Endometrial microvascular endothelial cells (primary cell): ENCODE results near the gene HMX1. TPM values are rescaled to one million over a fixed set of nuclear protein-coding genes. Genes with fewer than 3 reads are reported as not detected.

Experiments used
- in situ Hi-C: cut with HindIII; loops from 2 replicates; pipeline ENCODE4 v1.10.0; 2017; ENCODE audit warnings: low sequenced_read_pairs, low pct_unique_long_range_greater_than_20kb; ENCODE audit errors: inconsistent ontology term
- total RNA-seq: library from RNA; depleted of rRNA; stranded (reverse); fragments of >200 nt; gene quantifications from one replicate; pipeline ENCODE4 v1.2.3, GENCODE V29; 2015; ENCODE audit errors: inconsistent ontology term

The HMX1 gene
- total RNA-seq, 1 donor from 2014 or later, result not detected

DNA sequence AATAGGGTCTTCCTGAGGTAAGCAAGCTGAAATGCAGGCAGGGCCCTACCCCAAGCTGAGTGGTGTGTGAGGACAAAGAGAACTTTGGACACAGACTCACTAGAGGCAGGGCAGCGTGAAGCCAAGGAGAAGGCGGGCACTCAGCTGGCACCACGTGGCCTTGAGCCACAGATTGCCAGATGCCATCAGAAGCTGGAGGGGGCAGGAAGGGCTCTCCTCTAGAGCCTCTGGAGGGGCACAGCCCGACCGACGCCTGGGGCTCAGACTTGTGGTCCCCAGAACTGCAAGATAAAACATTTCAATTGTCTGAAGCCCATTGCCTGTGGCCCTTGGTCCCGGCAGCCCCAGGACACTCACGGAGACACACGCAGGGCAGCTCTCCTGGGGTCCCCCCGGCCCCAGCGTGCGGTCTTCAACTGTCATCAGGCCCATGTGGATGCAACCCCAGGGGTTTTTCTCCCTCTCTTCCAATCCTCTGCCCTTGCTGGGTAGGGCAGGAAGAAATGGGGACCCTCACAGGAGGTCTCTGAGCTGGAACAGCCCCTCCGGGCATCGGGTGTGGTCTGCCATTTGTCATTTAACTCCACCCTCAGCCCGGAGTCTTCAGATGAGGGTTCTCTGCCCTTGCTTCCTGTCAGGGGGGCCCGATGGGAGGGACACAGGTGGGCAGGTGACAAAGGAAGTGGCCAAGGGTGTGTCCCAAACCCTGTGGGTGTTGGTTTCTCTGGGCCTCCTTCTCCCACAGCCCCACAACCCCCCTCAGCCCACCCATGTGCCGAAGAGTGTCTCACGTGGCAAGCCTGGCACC is 22.2 kb downstream of the HMX1 start:
- in situ Hi-C loops, result no loop called here

DNA sequence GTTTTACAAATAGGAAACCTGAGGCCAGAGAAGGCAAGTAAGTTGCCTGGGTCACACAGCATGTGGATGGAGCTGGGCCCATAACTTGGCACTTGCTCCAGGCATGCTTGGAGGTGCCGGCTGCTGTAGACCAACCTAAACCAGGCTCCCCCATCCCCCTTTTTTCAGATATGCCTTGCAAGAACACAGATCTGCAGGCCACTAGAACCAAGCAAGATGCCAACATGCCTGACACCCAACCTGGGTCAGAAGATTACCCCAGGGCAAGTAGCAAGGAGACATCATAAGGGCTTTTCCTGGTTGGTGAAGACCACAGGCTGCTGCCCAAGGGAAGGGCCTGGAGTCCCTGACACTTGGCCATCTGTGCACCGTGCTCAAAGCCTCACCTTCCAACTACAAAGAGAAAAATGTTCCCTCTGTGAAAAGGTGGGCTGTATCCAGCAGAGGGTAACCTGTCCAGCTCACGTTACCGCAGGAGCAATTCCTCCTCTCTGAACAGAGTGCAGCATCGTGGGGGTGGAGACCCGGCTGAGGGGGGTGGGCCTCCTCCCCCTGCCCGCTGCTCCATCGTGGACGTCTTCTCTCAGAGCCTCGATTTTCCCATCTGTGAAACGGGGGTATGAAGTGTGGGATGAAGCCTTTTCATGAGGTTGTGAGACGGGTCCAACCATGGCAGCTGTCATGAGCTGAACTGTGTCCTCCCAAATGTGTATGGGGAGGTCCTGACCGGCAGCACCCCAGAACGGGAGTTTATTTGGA is 23.0 kb downstream of the HMX1 start:
- in situ Hi-C loops, result no loop called here

DNA sequence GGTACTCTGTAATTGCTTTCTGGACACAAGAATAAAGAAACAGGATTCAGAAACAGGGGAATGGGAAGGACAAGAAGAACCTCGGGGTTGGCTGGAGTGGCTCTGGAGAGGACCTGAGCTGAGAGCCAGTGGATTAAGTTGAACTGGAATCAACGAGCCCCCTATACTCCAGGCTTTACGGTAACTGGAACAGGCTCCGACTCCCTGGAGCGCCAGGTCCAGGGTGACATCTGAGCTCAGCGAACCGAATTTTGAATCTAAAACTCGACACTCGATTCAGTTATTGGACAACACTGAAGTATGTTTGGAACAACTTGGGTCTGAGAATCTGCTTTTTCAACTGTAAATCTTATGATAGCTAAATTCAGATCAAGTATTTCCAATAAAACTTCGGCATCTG is 23.9 kb downstream of the HMX1 start:
- in situ Hi-C loops, result no loop called here

DNA sequence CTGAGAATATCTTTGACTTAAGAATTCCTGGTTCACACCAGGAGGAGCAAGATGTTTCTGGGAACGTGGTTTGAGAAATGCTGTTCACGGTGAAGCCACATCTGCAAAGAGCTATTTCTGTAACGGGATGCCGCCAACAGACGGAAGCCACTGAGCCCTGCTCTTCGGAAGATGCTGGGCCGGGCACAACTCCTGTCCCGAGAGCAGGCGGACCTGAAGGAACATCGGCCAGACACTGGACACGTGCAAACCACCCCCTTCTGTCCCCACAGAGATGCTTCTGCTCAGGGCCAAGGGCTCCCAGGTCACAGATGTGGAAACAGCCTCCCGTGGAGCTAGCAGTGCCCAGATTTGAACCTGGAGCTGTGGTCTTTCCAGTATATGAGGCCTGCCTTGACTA is 24.3 kb downstream of the HMX1 start:
- in situ Hi-C loops, result no loop called here

DNA sequence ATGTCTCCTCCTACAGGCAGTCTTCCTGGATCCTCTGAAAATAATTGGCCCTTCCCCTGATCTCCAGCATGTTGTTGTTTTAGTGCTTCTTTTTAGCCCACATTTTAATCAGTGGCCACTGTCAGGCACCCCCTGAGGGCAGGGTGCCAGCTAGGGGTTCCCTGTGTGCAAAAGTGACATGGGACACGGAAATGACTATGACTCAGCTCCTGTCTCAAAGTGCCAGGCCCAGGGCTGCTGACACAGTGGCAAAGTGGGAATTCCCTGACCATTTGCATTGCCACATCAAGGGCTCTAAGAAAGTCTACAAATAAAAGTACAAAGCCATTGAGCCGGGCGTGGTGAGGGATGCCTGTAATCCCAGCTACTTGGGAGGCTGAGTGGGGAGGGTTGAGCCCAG is 24.8 kb downstream of the HMX1 start:
- in situ Hi-C loops, result no loop called here

DNA sequence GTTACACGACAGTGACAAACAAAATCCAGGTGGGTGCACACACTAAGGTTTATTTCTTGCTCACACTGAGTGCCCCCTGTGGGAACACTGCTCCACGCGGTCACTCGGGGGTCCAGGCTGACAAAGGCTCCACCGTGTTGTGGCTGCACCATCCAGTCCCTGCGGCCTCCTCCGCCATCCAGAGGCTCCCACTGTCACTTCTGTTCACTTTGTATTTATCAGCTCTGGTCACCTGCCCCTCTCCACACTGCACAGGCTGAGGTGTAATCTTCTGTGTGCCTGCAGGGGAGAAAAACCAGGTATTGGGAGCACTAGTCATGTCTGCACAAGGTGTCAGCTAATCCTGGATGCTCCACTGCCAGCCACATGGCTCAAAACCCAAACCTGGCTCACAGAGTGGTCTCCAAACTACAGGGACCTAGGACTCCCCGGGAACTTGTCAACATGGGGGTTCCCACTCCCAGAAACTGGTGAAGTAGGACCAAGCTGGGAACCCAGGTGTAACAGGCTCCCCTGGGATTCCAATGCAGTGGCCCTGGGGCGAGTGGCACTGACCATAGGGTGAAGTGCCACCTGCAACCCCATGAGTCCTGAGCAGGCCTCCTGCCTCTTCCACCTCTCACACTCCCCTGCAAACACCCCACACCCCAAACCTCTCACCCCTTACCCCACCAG is 25.5 kb downstream of the HMX1 start:
- in situ Hi-C loops, result no loop called here

DNA sequence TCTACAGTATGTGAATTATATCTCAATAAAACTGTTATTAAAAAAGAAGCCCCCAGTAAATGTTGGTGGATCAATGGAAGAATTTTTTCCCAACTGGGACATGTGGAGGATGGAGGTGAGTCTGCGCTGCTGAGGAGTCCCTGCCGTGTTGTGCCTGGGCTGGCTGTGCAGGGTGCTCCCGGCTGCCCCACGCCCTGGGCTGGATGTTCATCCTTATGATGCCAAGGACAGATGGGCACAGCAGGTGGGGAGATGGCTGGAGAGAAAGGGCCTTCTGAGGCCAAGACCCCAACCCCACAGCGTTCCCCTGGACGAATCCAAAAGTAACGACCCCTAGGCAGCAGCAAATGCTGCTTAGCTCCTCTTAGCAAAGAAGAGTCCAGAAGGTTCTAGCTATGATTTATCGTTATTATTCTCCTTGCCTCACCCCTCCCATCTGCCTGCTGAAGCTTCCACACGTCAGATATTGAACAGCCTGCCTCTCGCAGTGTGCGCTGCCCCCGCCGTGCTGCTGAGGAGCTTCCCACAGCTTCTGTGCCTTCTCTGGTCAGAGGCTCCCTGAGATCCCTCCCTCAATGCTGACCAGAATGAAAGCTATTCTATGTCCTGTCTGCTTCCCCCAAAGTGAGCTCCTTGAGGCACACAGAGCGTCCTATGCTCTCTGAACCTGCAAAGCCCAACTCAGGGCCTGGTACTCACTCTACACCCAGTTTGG is 26.5 kb downstream of the HMX1 start:
- in situ Hi-C loops, result no loop called here

DNA sequence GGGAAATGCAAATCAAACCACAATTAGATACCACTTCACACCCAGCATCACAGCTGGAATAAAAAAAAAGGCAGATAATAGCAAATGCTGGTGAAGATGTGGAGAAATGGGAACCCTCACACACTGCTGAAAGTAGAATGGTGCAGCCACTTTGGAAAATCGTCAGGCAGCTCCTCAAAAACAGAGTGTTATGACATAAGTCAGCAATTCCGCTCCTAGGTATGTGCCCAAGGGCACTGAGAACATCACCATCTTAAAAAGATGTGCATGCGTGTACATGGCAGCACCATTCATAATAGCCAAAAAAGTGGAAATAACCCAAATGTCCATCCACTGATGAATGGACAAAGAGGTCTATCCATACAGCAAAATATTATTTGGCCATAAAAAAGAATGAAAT is 28.0 kb downstream of the HMX1 start:
- in situ Hi-C loops, result no loop called here

DNA sequence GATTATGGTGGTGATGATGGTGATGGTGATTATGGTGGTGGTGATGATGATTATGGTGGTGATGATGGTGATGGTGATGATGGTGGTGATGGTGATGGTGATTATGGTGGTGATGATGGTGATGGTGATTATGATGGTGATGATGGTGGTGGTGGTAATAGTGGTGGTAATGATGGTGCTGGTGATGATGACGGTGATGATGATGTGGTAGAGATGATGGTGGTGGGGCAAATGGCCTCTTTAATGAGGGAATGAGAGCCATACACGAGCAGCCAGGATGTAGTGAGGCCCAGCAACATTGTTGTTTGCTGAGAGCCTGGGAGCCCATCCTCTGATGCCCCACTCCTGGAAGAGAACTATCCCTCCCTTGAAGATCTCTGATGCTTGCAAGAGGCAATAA is 29.0 kb downstream of the HMX1 start:
- in situ Hi-C loops, result no loop called here

DNA sequence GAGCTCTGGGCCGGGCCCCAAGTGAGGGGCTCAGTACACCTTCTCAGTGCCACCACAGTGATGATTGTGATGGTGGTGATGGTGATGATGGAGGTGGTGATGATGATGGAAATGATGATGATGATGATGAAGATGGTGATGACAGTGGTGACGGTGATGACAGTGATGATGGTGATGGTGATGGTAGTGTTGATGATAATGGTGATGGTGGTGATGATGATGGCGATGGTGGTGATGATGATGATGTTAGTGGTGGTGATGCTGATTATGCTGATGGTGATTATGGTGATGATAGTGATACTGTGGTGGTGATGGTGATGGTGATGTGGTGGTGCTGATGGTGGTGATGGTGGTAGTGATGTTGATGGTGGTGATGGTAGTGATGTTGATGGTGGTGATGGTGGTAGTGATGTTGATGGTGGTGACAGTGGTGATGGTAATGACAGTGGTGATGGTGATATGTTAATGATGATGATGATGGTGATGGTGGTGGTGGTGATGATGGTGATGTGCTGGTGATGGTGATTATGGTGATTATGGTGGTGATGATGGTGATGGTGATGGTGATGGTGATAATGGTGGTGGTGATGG is 29.9 kb downstream of the HMX1 start:
- in situ Hi-C loops, result no loop called here

DNA sequence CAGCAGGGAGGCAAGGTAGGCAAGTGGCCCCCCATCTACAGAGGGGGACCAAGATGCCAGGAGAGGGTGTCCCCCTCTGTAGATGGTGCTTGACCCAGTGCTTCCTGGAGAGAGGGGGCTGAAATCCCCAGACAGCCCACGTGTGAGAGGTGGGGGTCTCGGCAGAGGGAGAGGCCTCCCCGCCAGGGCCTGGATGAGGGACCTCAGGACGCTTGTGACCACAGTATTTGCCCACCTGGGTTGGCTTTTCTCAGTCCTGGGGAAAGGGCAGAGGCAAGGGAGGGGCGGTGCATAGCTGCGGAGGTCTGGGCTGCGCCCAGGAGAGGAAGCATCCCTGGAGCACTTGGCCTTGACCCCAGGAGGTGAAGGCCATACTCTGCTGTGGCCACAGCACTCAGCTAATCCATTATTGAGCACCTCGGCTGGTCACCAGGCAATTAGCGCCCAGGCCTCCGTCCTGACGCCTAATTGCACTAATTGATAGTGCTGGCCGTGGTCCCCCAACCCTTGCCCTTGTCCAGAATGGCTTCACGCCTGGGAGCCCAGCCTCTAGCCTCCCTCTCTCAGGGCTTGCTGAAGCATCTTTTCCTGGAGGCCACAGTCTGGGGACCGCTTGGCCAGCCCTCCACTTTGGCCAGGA is 30.7 kb downstream of the HMX1 start:
- in situ Hi-C loops, result no loop called here

DNA sequence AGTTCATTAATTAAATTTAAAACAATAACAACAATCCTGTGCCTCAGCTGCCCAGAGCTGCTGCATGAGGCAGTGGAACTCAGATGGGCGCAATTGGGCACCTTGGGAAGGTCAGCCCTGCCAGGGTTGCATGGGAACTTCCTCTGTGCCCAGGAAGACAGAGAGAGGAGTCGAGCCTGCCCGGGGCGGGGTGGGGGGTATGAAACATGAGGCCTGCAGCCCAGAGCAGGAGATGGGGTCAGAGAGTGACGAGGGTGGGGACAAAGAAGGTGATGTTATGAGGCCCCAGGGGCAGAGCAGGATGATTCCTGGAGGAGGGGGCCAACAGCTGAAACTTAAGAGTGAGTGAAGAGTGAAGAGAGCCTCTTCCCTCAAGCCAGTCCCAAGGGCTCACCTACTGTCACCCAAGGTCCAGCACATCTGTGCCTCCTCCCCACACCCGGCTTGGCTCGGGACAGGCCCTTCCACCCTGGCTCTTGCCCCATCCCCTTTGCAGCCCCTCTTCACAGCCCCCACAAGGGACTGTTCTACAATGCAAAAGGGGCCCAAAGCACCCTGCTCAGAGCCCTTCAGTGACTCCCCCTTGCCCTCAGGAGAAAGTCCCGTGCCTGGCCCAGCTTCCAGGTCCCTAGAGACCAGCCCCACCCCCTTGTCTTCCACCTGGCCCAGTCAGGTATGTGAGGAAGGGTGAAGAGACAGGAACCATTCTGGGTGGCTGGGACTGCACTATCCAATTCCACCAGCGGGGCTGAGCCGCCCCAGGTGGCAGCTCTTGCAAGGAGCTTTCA is 31.4 kb downstream of the HMX1 start:
- in situ Hi-C loops, result no loop called here

DNA sequence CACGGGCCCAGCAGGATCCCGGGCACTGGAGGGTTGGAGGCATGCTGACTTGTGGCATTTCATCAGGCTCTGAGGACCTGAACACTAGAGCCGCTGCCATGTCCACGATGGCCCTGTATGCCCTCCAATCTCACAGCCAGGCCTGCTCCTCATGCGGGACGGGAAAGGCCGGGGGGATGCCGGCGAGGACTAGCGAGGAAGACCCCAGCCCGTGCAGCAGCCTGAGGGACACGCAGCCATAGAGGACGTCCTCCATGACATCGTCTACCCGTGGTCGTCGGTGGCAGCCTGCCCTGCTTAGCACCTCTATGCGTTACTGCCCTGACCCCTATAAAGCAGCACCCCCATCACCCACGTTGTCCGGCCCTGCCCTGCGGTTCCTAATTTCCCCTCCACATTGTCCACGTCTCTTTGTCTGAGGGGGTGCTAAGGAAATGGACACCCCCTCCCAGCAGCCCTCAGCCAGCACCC is 32.6 kb downstream of the HMX1 start:
- in situ Hi-C loops, result no loop called here

DNA sequence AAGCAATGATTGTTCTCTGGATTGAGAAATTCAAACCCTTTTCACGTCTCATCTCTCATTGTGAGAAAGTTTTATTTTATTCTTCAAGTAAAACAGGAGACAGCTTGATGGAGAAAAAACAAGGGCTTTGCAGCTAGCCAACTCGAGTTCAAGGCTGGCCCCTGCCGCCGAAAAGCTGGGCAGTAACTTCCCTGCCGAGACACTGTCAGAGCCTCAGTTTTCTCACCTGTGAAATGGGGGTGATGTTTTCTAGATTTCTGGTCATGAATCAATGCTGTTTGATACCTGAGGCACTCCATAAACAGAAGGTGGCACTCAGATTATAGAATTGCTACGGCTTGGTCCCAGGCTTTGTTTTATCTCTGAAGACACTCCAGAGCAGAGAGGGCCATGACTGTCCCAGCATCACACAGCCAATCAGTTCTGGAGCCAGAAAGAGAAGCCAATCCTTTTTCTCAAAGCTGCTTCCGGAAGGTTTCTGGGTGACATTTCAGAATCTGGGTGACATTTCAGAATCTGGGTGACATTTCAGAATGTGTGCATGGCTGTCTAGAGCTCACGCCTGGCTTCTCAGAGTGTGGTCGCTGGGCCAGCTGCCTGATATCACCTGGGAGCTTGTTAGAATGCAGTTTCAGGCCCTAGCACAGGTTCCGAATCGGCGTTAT is 33.2 kb downstream of the HMX1 start:
- in situ Hi-C loops, result no loop called here

DNA sequence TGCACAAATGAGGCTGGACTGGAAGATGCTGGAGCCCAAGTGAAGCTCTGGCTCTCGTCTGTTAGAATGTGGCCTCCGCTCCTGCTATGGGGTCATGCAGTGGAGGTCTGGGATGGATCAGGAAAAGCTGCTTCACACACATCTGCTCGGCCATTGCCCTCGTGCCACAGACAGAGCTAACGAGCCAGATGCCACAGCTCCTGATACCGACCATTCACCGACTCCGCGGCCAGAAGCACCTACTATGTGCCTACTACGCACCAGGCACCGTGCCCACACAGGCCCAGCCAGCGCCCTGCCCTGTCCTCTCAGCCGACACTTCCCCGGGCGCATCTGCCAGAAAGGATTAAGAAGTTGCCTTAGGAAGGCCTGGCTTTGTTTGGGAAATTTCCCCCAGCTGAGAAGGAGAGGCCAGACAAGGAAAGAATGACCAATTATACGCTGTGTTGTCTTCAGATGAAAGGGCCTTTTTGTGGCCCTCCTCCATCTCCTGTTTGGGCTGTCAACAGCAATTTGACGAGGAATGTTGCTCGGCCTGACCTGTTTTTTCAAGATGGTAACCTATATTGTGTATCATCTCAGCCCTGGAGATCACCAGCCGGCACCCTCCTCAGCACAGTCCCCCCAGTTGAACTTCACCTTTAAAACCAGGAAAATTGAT is 34.3 kb downstream of the HMX1 start:
- in situ Hi-C loops, result no loop called here

DNA sequence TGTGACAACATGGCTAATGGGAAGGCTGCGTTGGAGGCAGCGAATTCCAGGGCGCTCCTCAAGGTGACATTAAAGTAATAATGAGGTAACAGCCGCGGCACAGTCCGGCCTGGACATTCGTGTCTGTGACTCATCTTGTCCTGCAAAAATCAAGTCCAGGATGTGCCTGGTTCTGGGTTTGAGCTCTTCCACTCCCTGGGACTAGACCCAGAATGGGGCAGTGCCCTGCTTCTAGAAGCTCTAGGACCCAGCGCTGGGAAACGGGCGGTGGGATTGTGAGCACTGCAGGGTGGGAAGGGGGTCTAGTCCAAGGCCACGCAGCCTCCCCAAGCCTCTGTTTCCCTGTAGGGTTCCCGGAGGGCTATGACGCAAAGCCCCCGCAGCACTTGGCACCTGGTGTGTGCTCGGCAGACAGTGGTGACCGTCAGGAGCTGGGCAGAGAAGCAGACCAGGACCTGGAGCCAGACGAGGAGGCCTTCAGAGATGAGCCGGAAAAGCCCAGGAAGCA is 34.9 kb downstream of the HMX1 start:
- in situ Hi-C loops, result no loop called here
